WERI-Rb-1 (cell line): ENCODE results near the gene GDF9.
A peak's percentile ranks its signal among the peaks of the same experiment; 100 is the strongest.

Source experiments
- DNase-seq: peaks from one replicate; pipeline ENCODE4 v3.0.0-alpha.2; 2020
- H3K27ac ChIP-seq: fragments of 250-450 bp; sonication (Bioruptor Pico); 2 replicates; pipeline ENCODE4 v1.5.1; 2020; ENCODE audit warnings: mild to moderate bottlenecking, moderate library complexity
- H3K27me3 ChIP-seq: fragments of 250-450 bp; sonication (Bioruptor Pico); 2 replicates; pipeline ENCODE4 v1.5.1; 2021; ENCODE audit warnings: mild to moderate bottlenecking, low read depth, moderate library complexity; ENCODE audit not compliant: insufficient read depth, severe bottlenecking
- H3K36me3 ChIP-seq: fragments of 250-450 bp; sonication (Bioruptor Pico); 2 replicates; pipeline ENCODE4 v1.5.1; 2020; ENCODE audit warnings: mild to moderate bottlenecking, moderate library complexity
- H3K4me3 ChIP-seq: 2 replicates; pipeline ENCODE4 v1.5.1; 2011; ENCODE audit warnings: low read depth, mild to moderate bottlenecking, control low read depth, low read length
- H3K9me3 ChIP-seq: fragments of 250-450 bp; sonication (Bioruptor Pico); 2 replicates; pipeline ENCODE4 v1.5.1; 2021; ENCODE audit warnings: mild to moderate bottlenecking, moderate library complexity; ENCODE audit not compliant: severe bottlenecking
- CTCF ChIP-seq: IDR thresholded peaks from 2 replicates; pipeline ENCODE4 v1.5.1; 2011; ENCODE audit warnings: low read depth, mild to moderate bottlenecking, control low read depth, inconsistent platforms, low read length

Gene GDF9

GRCh38 chr5:132815454-132815853 lies 50.8 kb downstream of the GDF9 start:
- TF ChIP-seq CTCF = no peak
- no peak overlapping the region for H3K4me3 ChIP-seq
- no peaks in the 10 kb centered on the region for H3K27me3 ChIP-seq
- no peaks in the 10 kb centered on the region for H3K36me3 ChIP-seq
- peaks cover 2% of the 10 kb centered on the region for H3K9me3 ChIP-seq
- no peak for DNase-seq
- no peak overlapping the region for H3K27ac ChIP-seq

- Histone ChIP-seq H3K9me3 (peaks cover 2% of the 10 kb centered on the region), H3K4me3 (no peak overlapping the region), H3K27me3 (no peaks in the 10 kb centered on the region), H3K36me3 (no peaks in the 10 kb centered on the region), H3K27ac (no peak overlapping the region)
- no peak for DNase-seq
- TF ChIP-seq CTCF = no peak
These were observed 51.6 kb downstream of the GDF9 start for GRCh38 chr5:132814503-132815294.

GRCh38 chr5:132813599-132814502 lies 52.4 kb downstream of the GDF9 start:
- no peak for TF ChIP-seq CTCF
- H3K27me3 ChIP-seq = no peaks in the 10 kb centered on the region
- H3K27ac ChIP-seq = no peak overlapping the region
- peaks cover 2% of the 10 kb centered on the region for H3K9me3 ChIP-seq
- peak; percentile 41 for DNase-seq
- no peaks in the 10 kb centered on the region for H3K36me3 ChIP-seq
- no peak overlapping the region for H3K4me3 ChIP-seq

GRCh38 chr5:132812781-132813598 lies 53.3 kb downstream of the GDF9 start, which contains the start of gene SOWAHA:
Gene SOWAHA, plus strand, starts transcription at chr5:132813302. Its CDS starts 320 bp downstream, at chr5:132813622.
- peak; percentile 76 for DNase-seq
- Histone ChIP-seq H3K9me3 (peaks cover 2% of the 10 kb centered on the region), H3K4me3 (peak within 1 kb of the TSS; percentile 54), H3K36me3 (no peaks in the 10 kb centered on the region), H3K27ac (no peak within 1 kb of the TSS), H3K27me3 (no peaks in the 10 kb centered on the region)
- TF ChIP-seq CTCF = no peak

GRCh38 chr5:132812123-132812765 lies 54.0 kb downstream of the GDF9 start:
- TF ChIP-seq CTCF = no peak
- Histone ChIP-seq H3K27me3 (no peaks in the 10 kb centered on the region), H3K36me3 (no peaks in the 10 kb centered on the region), H3K9me3 (peaks cover 2% of the 10 kb centered on the region), H3K4me3 (peak overlapping the region; percentile 54), H3K27ac (no peak overlapping the region)
- no peak for DNase-seq
